ENCODE data around the gene PIK3C2G. TPM values are rescaled to one million over a fixed set of nuclear protein-coding genes. Genes with fewer than 3 reads are reported as not detected.

The PIK3C2G gene
- total RNA-seq, 1 experiment from 2014 or later, result not detected

GRCh38 chr12:18580291-18580690 is 319.0 kb downstream of the PIK3C2G start:
- ChIA-PET POLR2A (no interaction called here), CTCF (no interaction called here)
- Histone ChIP-seq H3K27ac (ENCODE audit: low read length) (no peak overlapping the region), H3K4me1 (ENCODE audit: control insufficient read depth, insufficient read depth, low read length) (no peaks in the 10 kb centered on the region), H3K9me3 (ENCODE audit: control insufficient read depth, insufficient read depth, low read depth, low read length) (no peaks in the 10 kb centered on the region), H3K27me3 (ENCODE audit: control insufficient read depth, insufficient read depth, low read length) (no peaks in the 10 kb centered on the region), H3K4me3 (ENCODE audit: low read depth in 2 of 2, low read length in 2 of 2) (no peak overlapping the region), H3K36me3 (ENCODE audit: control insufficient read depth, insufficient read depth, low read length) (no peaks in the 10 kb centered on the region)
- intact Hi-C loops (cut with micrococcal nuclease; ENCODE audit: unreplicated experiment), result no loop called here
- in situ Hi-C loops (cut with HindIII; ENCODE audit: low pct_unique_long_range_greater_than_20kb, low sequenced_read_pairs), result no loop called here
- DNase-seq (ENCODE audit: low read depth, low spot score), result no peak
- no peak for TF ChIP-seq REST (IDR thresholded peaks at IDR 0.05; ENCODE audit: insufficient read depth in 1 of 2, low read depth in 2 of 2, low read length in 1 of 2)
- no peak for TF ChIP-seq CTCF (IDR thresholded peaks at IDR 0.05)
- TF ChIP-seq SIN3A (IDR thresholded peaks at IDR 0.05; ENCODE audit: borderline replicate concordance, insufficient read depth, low read depth, low read length), result no peak
- TF ChIP-seq TCF7L2 (IDR thresholded peaks at IDR 0.05; ENCODE audit: low read depth, low read length), result no peak
- TF ChIP-seq POLR2AphosphoS5 (IDR thresholded peaks at IDR 0.05; ENCODE audit: low read depth, low read length), result no peak
- BruUV-seq (replicated peaks), result no TSS peak
- no peak for ATAC-seq

- no peaks in the 10 kb centered on the region for H3K4me1 ChIP-seq (ENCODE audit: control insufficient read depth, insufficient read depth, low read length)
- no TSS peak for BruUV-seq (replicated peaks)
- DNase-seq (ENCODE audit: low read depth, low spot score) (no peak), ATAC-seq (no peak)
- ChIA-PET CTCF (no interaction called here), POLR2A (no interaction called here)
- H3K9me3 ChIP-seq (ENCODE audit: control insufficient read depth, insufficient read depth, low read depth, low read length), result no peaks in the 10 kb centered on the region
- no peaks in the 10 kb centered on the region for H3K27me3 ChIP-seq (ENCODE audit: control insufficient read depth, insufficient read depth, low read length)
- in situ Hi-C loops (cut with HindIII; ENCODE audit: low pct_unique_long_range_greater_than_20kb, low sequenced_read_pairs), result no loop called here
- TF ChIP-seq REST (IDR thresholded peaks at IDR 0.05; ENCODE audit: insufficient read depth in 1 of 2, low read depth in 2 of 2, low read length in 1 of 2) (no peak), POLR2AphosphoS5 (IDR thresholded peaks at IDR 0.05; ENCODE audit: low read depth, low read length) (no peak), SIN3A (IDR thresholded peaks at IDR 0.05; ENCODE audit: borderline replicate concordance, insufficient read depth, low read depth, low read length) (no peak), TCF7L2 (IDR thresholded peaks at IDR 0.05; ENCODE audit: low read depth, low read length) (no peak), CTCF (IDR thresholded peaks at IDR 0.05) (no peak)
- intact Hi-C loops (cut with micrococcal nuclease; ENCODE audit: unreplicated experiment), result no loop called here
- H3K36me3 ChIP-seq (ENCODE audit: control insufficient read depth, insufficient read depth, low read length), result no peaks in the 10 kb centered on the region
- no peak overlapping the region for H3K4me3 ChIP-seq (ENCODE audit: low read depth in 2 of 2, low read length in 2 of 2)
- H3K27ac ChIP-seq (ENCODE audit: low read length), result no peak overlapping the region
Observed at GRCh38 chr12:18580706-18581105, 319.4 kb downstream of the PIK3C2G start.
